ENCODE measurements around the gene RBM48. TPM values are rescaled to one million over a fixed set of nuclear protein-coding genes. Genes with fewer than 3 reads are reported as not detected.

Gene RBM48
- total and polyA plus RNA-seq, 2 of the 13 experiments (the other 11 are each of a cell fraction or from before 2014, with no cell fraction given), result 7.2 to 12.2 TPM

- TF ChIP-seq TGIF2 (CRISPR knock-in tag; IDR thresholded peaks at IDR 0.05) (no peak; the same call in 1 of the 2 replicates), CEBPZ (IDR thresholded peaks at IDR 0.05; ENCODE audit: low read length) (no peak), PTBP1 (IDR thresholded peaks at IDR 0.05; ENCODE audit: low read depth, low read length, poor library complexity, severe bottlenecking) (no peak), ZNF12 (CRISPR knock-in tag; IDR thresholded peaks at IDR 0.05) (0 out of 2 replicates have a peak, but pooled peaks have one; percentile 17), ZNF713 (CRISPR knock-in tag; IDR thresholded peaks at IDR 0.05) (no peak), CSRNP1 (CRISPR knock-in tag; IDR thresholded peaks at IDR 0.05) (no peak), HINFP (CRISPR knock-in tag; IDR thresholded peaks at IDR 0.05; ENCODE audit: low read depth) (peak; percentile 73; the same call in 1 of the 2 replicates), JDP2 (CRISPR knock-in tag; IDR thresholded peaks at IDR 0.05; ENCODE audit: borderline replicate concordance) (no peak), TFDP2 (CRISPR knock-in tag; IDR thresholded peaks at IDR 0.05) (peak; percentile 45; the same call in 1 of the 2 replicates), GABPA (IDR thresholded peaks at IDR 0.05; ENCODE audit: low read depth, low read length) (peak; percentile 77), GABPA (CRISPR knock-in tag; IDR thresholded peaks at IDR 0.05; ENCODE audit: low read depth) (peak; percentile 97), PRDM4 (CRISPR knock-in tag; IDR thresholded peaks at IDR 0.05; ENCODE audit: borderline replicate concordance) (no peak), AGO1 (IDR thresholded peaks at IDR 0.05; ENCODE audit: low read depth, low read length, poor library complexity, severe bottlenecking) (no peak), ZNF207 (IDR thresholded peaks at IDR 0.05; ENCODE audit: borderline replicate concordance) (no peak), ZFP36L1 (CRISPR knock-in tag; IDR thresholded peaks at IDR 0.05) (peak; percentile 74; the same call in 1 of the 2 replicates), NFE2L1 (CRISPR knock-in tag; IDR thresholded peaks at IDR 0.05; ENCODE audit: borderline replicate concordance) (no peak), ZMYM4 (CRISPR knock-in tag; IDR thresholded peaks at IDR 0.05) (peak; percentile 99), SMAD1 (CRISPR knock-in tag; IDR thresholded peaks at IDR 0.05; ENCODE audit: borderline replicate concordance, low read depth) (0 out of 2 replicates have a peak, but pooled peaks have one; percentile 39)
These were observed at the start of gene RBM48, which contains the start of gene PEX1 (continued) for GRCh38 chr7:92528188-92528957.
